A673 (cell line): ENCODE data around the gene NPHP4. TPM values are rescaled to one million over a fixed set of nuclear protein-coding genes. Genes with fewer than 3 reads are reported as not detected.

Experiments used
- BruUV-seq: library from RNA; stranded (reverse); fragments of 400-500 nt; replicated peaks from 2 replicates; lab custom pipeline; 2021; lab: Mats Ljungman, UMichigan
- CTCF ChIA-PET: fragments of 300-600 bp; sonication (Branson Sonifier 250); formaldehyde crosslinking; loops from one replicate; lab custom pipeline; 2022; ENCODE audit warnings: antibody characterized with exemption; lab: Charles Lee
- POLR2A ChIA-PET: fragments of 300-600 bp; sonication (Branson Sonifier 250); formaldehyde crosslinking; loops from one replicate; lab custom pipeline; 2022; ENCODE audit warnings: antibody characterized with exemption; ENCODE audit not compliant: low non-redundant PET; lab: Charles Lee
- DNase-seq: peaks from one replicate; pipeline ENCODE4 v3.0.0-alpha.2; 2015; ENCODE audit warnings: low spot score
- H3K27ac ChIP-seq: fragments of 200-600 bp; sonication (generic); 2 replicates; pipeline ENCODE4 v1.5.1; 2016; ENCODE audit warnings: mixed run types, low read depth, mild to moderate bottlenecking, mixed read lengths, antibody characterized with exemption, low read length; ENCODE audit not compliant: poor library complexity, severe bottlenecking
- H3K27me3 ChIP-seq: fragments of 200-600 bp; sonication (generic); replicated peaks from 2 replicates; pipeline ENCODE4 v1.6.1; 2017; ENCODE audit warnings: mixed run types, low read depth, mild to moderate bottlenecking, mixed read lengths, antibody characterized with exemption, low read length; ENCODE audit not compliant: insufficient read depth, poor library complexity
- H3K36me3 ChIP-seq: fragments of 200-600 bp; sonication (generic); 2 replicates; pipeline ENCODE4 v1.6.1; 2016; ENCODE audit warnings: mixed run types, mild to moderate bottlenecking, mixed read lengths, antibody characterized with exemption, low read length; ENCODE audit not compliant: insufficient read depth, poor library complexity, severe bottlenecking
- H3K4me1 ChIP-seq: fragments of 200-600 bp; sonication (generic); 2 replicates; pipeline ENCODE4 v1.6.1; 2017; ENCODE audit warnings: mixed run types, mild to moderate bottlenecking, mixed read lengths, antibody characterized with exemption, low read length; ENCODE audit not compliant: insufficient read depth, poor library complexity, severe bottlenecking
- H3K4me3 ChIP-seq: fragments of 200-600 bp; sonication (generic); 2 replicates; pipeline ENCODE4 v1.5.1; 2016; ENCODE audit warnings: low read depth, mixed run types, mild to moderate bottlenecking, mixed read lengths, low read length; ENCODE audit not compliant: poor library complexity, severe bottlenecking
- H3K9me3 ChIP-seq: fragments of 200-600 bp; sonication (generic); 2 replicates; pipeline ENCODE4 v1.6.1; 2016; ENCODE audit warnings: mixed run types, low read depth, mild to moderate bottlenecking, mixed read lengths, antibody characterized with exemption, low read length; ENCODE audit not compliant: poor library complexity, severe bottlenecking
- CTCF ChIP-seq: fragments of 300-800, 200-600 bp; sonication (generic); conservative IDR thresholded peaks from 2 replicates; pipeline ENCODE4 v1.5.1; 2017; ENCODE audit warnings: low read depth, mild to moderate bottlenecking, antibody characterized with exemption, low read length, moderate library complexity, mixed read lengths
- EZH2 ChIP-seq: fragments of 200-600 bp; sonication (generic); IDR thresholded peaks from 2 replicates; pipeline ENCODE4 v1.6.1; 2017; ENCODE audit warnings: borderline replicate concordance, low read depth, mild to moderate bottlenecking, mixed read lengths, antibody characterized with exemption, low read length; ENCODE audit not compliant: poor library complexity, severe bottlenecking
- intact Hi-C: fragments of 100-400 bp; cut with micrococcal nuclease; formaldehyde crosslinking; loops from one replicate; pipeline ENCODE4 v1.10.0; 2022; ENCODE audit not compliant: unreplicated experiment
- total RNA-seq: library from RNA; stranded (reverse); gene quantifications from 2 replicates; pipeline ENCODE4 v1.2.3, GENCODE V29; 2021

Gene NPHP4
- total RNA-seq, 1 experiment from 2014 or later, result 27.6 TPM

GRCh38 chr1:5934058-5934884, 58.0 kb downstream of the NPHP4 start:
- POLR2A ChIA-PET, result no interaction called here
- peaks cover 23% of the 10 kb centered on the region for H3K36me3 ChIP-seq
- no peaks in the 10 kb centered on the region for H3K9me3 ChIP-seq
- no peaks in the 10 kb centered on the region for H3K27me3 ChIP-seq
- peaks cover 8% of the 10 kb centered on the region for H3K4me1 ChIP-seq
- CTCF ChIA-PET, result no interaction called here
- intact Hi-C loops, result no loop called here
- TF ChIP-seq EZH2, result no peak
- no peak for TF ChIP-seq CTCF
- no peak overlapping the region for H3K4me3 ChIP-seq
- H3K27ac ChIP-seq, result no peak overlapping the region
- DNase-seq, result no peak
- BruUV-seq, result no TSS peak

- H3K9me3 ChIP-seq, result no peaks in the 10 kb centered on the region
- H3K27ac ChIP-seq, result no peak overlapping the region
- H3K4me3 ChIP-seq, result no peak overlapping the region
- BruUV-seq, result no TSS peak
- intact Hi-C loops, result no loop called here
- TF ChIP-seq CTCF (no peak), EZH2 (no peak)
- POLR2A ChIA-PET, result no interaction called here
- CTCF ChIA-PET, result no interaction called here
- H3K36me3 ChIP-seq, result peaks cover 23% of the 10 kb centered on the region
- peaks cover 8% of the 10 kb centered on the region for H3K4me1 ChIP-seq
- H3K27me3 ChIP-seq, result no peaks in the 10 kb centered on the region
- peak; percentile 22 for DNase-seq
Observed at GRCh38 chr1:5933676-5934057, 58.6 kb downstream of the NPHP4 start.

DNA sequence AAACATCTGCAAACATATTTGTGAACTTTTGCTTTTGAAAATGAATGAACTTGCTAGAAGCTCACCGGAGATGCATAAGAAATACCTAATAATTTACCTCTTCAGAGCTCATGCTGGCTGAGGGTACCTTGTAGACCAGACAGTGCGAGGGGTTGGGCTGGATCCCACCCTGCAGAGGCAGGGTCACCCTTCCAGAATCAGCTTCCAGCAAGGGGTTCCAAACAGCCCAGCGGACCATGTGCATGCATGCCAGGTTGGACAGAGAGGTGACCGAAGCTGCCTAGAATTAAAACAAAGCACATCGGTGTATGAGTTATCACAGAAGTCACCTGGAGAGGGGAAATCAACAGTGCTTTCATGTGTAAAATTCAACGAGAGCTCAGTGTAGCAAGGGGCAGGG, 59.2 kb downstream of the NPHP4 start:
- intact Hi-C loops, result no loop called here
- BruUV-seq, result no TSS peak
- no peak for DNase-seq
- peaks cover 8% of the 10 kb centered on the region for H3K4me1 ChIP-seq
- CTCF ChIA-PET, result no interaction called here
- no peak overlapping the region for H3K4me3 ChIP-seq
- H3K27me3 ChIP-seq, result no peaks in the 10 kb centered on the region
- POLR2A ChIA-PET, result no interaction called here
- no peak overlapping the region for H3K27ac ChIP-seq
- H3K36me3 ChIP-seq, result peaks cover 23% of the 10 kb centered on the region
- no peak for TF ChIP-seq CTCF
- TF ChIP-seq EZH2, result no peak
- no peaks in the 10 kb centered on the region for H3K9me3 ChIP-seq
